ENCODE results near the gene COL27A1.
A peak's percentile ranks its signal among the peaks of the same experiment; 100 is the strongest.

The COL27A1 gene

GRCh38 chr9:114155263-114155994 lies at the start of gene COL27A1:
COL27A1 (plus strand) TSS chr9:114155537; CDS start chr9:114155951, 414 bp downstream.
- ChIA-PET CTCF (interaction anchor here (0.9 to 2.5 kb wide), 14 partner anchors 8 to 143 kb away, joined by 3 to 24 read pairs (median 4); no protein-coding TSS in a partner anchor), POLR2A (interaction anchor here (0.5 kb wide), 1 partner anchor 10 kb away, joined by 3 read pairs; no protein-coding TSS in a partner anchor)
- peak; percentile 90 for DNase-seq (ENCODE audit: extremely low spot score)
- TF ChIP-seq CTCF (IDR thresholded peaks at IDR 0.05; ENCODE audit: control extremely low read depth, extremely low read depth, low read depth, missing control alignments): peak; percentile 92

DNA sequence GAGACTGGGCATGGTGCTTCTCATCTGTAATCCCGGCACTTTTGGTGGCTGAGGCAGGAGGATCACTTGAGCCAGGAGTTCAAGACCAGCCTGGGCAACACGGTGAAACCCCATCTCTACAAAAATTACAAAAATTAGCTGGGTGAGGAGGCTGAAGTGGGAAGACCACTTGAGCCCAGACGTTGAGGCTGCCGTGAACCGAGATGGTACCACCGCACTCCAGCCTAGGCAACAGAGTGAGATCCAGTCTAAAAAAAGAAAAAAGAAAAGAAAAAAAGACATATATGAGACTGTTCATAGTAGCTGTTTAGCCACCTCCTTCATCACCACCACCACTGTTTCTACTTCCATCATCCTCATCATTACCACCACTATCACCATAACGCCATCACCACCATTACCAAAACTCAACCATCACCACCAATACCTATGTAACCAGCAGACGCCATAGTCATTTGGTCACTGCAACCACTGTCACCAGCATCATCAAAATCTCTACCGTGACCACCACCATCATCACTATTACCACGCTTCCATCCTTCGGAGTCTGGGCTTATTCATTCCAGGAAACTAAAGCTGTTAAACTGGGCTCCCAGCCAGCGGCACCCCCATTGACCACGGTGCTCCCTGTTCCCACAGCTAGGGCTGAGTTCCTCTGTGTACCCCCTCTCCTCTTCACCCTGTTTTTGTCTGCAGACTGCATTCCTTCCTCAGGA lies 47.9 kb upstream of the COL27A1 start:
- POLR2A ChIA-PET: no interaction called here
- CTCF ChIA-PET: interaction anchor here (0.7 to 6.1 kb wide), 20 partner anchors 8 to 440 kb away, joined by 3 to 50 read pairs (median 4); partner anchors contain the start of gene KIF12
- DNase-seq (ENCODE audit: extremely low spot score): no peak
- no peak for TF ChIP-seq CTCF (IDR thresholded peaks at IDR 0.05; ENCODE audit: control extremely low read depth, extremely low read depth, low read depth, missing control alignments)

DNA sequence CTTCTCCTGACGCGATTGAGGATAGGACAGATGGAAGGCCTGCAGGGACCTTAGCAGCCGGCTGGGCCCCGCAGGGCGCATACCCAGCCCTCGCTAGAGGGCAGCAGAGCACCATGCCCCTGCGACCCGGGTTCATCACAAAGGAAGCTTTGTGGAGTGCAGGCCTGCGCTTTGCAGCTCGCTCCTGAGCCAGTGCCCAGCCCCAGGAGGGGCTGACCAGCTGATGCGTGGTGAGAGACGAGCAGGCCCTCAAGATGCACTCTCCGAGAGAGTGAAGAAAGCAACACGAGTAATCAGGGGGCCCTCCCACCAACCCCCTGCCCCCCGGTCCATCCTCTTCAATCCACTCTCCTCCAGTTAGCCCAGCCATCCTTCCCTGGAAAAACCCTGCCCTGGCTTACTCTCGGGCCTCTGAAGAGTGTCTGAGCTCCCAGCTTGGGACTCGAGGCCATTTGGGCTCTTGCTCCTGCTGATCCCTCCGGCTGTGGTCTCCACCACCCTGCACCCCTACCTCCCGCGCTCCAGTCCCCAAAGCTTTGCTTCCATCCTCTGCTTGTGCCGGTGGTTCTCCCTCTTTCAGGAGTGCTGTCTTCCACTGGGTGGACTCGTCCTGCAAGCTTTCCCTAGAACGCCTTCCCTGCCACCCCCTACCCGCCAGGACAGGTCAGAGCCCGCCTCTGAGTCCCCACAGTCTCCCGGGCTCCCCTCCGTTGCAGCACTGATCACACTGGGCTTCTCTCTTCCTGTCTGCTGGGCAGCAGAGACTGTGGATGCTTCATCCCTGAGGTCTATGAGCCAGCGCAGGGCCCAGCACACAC lies 47.1 kb upstream of the COL27A1 start:
- ChIA-PET CTCF (interaction anchor here (0.6 to 6.1 kb wide), 24 partner anchors 9 to 419 kb away, joined by 3 to 50 read pairs (median 4); partner anchors contain the start of gene KIF12), POLR2A (no interaction called here)
- TF ChIP-seq CTCF (IDR thresholded peaks at IDR 0.05; ENCODE audit: control extremely low read depth, extremely low read depth, low read depth, missing control alignments): peak; percentile 76
- DNase-seq (ENCODE audit: extremely low spot score): peak; percentile 73

GRCh38 chr9:114109124-114109523 lies 46.2 kb upstream of the COL27A1 start:
- TF ChIP-seq CTCF (IDR thresholded peaks at IDR 0.05; ENCODE audit: control extremely low read depth, extremely low read depth, low read depth, missing control alignments): no peak
- ChIA-PET CTCF (interaction anchor here (0.7 to 6.1 kb wide), 9 partner anchors 10 to 183 kb away, joined by 3 to 50 read pairs (median 5); partner anchors contain the start of gene KIF12), POLR2A (no interaction called here)
- DNase-seq (ENCODE audit: extremely low spot score): no peak

GRCh38 chr9:114110180-114110579 lies 45.2 kb upstream of the COL27A1 start:
- CTCF ChIA-PET: interaction anchor here (1.0 to 6.1 kb wide), 3 partner anchors 27 to 182 kb away, joined by 3 to 50 read pairs (median 35); no protein-coding TSS in a partner anchor
- no peak for DNase-seq (ENCODE audit: extremely low spot score)
- POLR2A ChIA-PET: no interaction called here
- TF ChIP-seq CTCF (IDR thresholded peaks at IDR 0.05; ENCODE audit: control extremely low read depth, extremely low read depth, low read depth, missing control alignments): no peak

DNA sequence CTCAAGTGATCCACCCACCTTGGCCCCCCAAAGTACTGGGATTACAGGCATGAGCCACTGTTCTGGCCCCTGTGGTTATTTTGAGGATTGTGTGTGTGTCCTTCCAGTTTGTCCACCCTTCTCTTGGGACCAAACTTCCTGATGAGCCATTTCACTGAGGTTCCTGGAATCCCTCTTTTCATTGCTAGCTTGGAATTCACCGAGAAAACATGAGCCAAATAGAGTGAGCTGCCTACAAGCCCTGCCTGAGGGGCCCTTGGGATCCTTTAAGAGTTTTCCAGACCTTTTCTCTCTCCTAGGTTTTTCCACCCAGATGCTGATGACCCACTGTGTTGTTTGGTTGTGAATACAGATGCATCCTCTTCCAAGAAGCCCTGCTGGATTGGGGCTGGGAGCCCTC lies 43.0 kb upstream of the COL27A1 start:
- no peak for TF ChIP-seq CTCF (IDR thresholded peaks at IDR 0.05; ENCODE audit: control extremely low read depth, extremely low read depth, low read depth, missing control alignments)
- ChIA-PET POLR2A (no interaction called here), CTCF (interaction anchor here (1.1 kb wide), 1 partner anchor 30 kb away, joined by 3 read pairs; no protein-coding TSS in a partner anchor)
- no peak for DNase-seq (ENCODE audit: extremely low spot score)
